Natural killer cell (primary cell): Measurements from ENCODE around the gene STARD6. TPM values are rescaled to one million over a fixed set of nuclear protein-coding genes. Genes with fewer than 3 reads are reported as not detected.
"Not testable (repeated sequence)": the region's sequence is repeated elsewhere in the genome, so short reads cannot be mapped to it uniquely, and the experiment has no call there.

Source experiments
- ATAC-seq, 3 donors: fragments of 150-1000 bp in 2 of 3; fragments of 200-7000 bp in 1 of 3; cut with Tn5 transposase; 1 replicate in 1 of 3; 2 replicates in 2 of 3; pipeline ENCODE4 v1.10.0; 2021; ENCODE audit warnings: mild to moderate bottlenecking in 2 of 3, moderate library complexity in 2 of 3
- DNase-seq, 2 donors: peaks; one replicate each; pipeline versions ENCODE4 v3.0.0 to v3.0.0-alpha.2; 2013 to 2021; ENCODE audit warnings: mixed read lengths in 1 of 2
- H3K27ac ChIP-seq: one replicate; pipeline ENCODE4 v1.5.1; 2013; ENCODE audit warnings: mild to moderate bottlenecking, low read length
- H3K27me3 ChIP-seq: one replicate; pipeline ENCODE4 v1.6.1; 2013; ENCODE audit warnings: low read length; ENCODE audit not compliant: control insufficient read depth, insufficient read depth
- H3K36me3 ChIP-seq: one replicate; pipeline ENCODE4 v1.6.1; 2013; ENCODE audit warnings: low read length; ENCODE audit not compliant: control insufficient read depth, insufficient read depth
- H3K4me1 ChIP-seq: one replicate; pipeline ENCODE4 v1.6.1; 2013; ENCODE audit warnings: low read length; ENCODE audit not compliant: control insufficient read depth, insufficient read depth
- H3K4me3 ChIP-seq: one replicate; pipeline ENCODE4 v1.5.1; 2013; ENCODE audit warnings: low read length
- H3K9me3 ChIP-seq: one replicate; pipeline ENCODE4 v1.6.1; 2013; ENCODE audit warnings: low read length; ENCODE audit not compliant: control insufficient read depth, insufficient read depth
- H3K27ac Mint-ChIP-seq, 2 donors: one replicate each; pipeline ENCODE4 v1.8.0; 2022; ENCODE audit warnings: mild to moderate bottlenecking in 2 of 2, mixed read lengths in 2 of 2, moderate library complexity in 1 of 2
- H3K27me3 Mint-ChIP-seq, 2 donors: one replicate each; pipeline ENCODE4 v1.8.0; 2022; ENCODE audit warnings: low read depth in 2 of 2, mixed read lengths in 2 of 2
- H3K36me3 Mint-ChIP-seq: one replicate; pipeline ENCODE4 v1.8.0; 2022; ENCODE audit warnings: mixed read lengths
- H3K4me1 Mint-ChIP-seq, 2 donors: one replicate each; pipeline ENCODE4 v1.8.0; 2022; ENCODE audit warnings: mixed read lengths in 2 of 2
- H3K4me3 Mint-ChIP-seq: one replicate; pipeline ENCODE4 v1.8.0; 2022; ENCODE audit warnings: mild to moderate bottlenecking, moderate library complexity, mixed read lengths
- H3K9me3 Mint-ChIP-seq, 2 donors: one replicate each; pipeline ENCODE4 v1.8.0; 2022; ENCODE audit warnings: mixed read lengths in 2 of 2
- CTCF ChIP-seq: fragments of 200-600 bp; IDR thresholded peaks from one replicate; pipeline ENCODE4 v1.8.0; 2022; ENCODE audit warnings: antibody characterized with exemption
- WGBS: methylation state at CpG from one replicate; pipeline ENCODE4 v1.1.7; 2013; ENCODE audit warnings: missing lambda C conversion rate; ENCODE audit not compliant: insufficient coverage; 5-methylcytosine and 5-hydroxymethylcytosine counted together
- intact Hi-C: fragments of 100-400 bp; cut with micrococcal nuclease; formaldehyde crosslinking; loops from one replicate; pipeline ENCODE4 v1.14.2; 2022
- total RNA-seq, 4 donors: library from RNA; stranded (reverse); fragments of 120-200 nt in 1 of 4; gene quantifications; one replicate each; pipeline versions ENCODE4 v1.2.3 to v1.2.4, GENCODE V29; 2013 to 2022

STARD6 gene
- total RNA-seq, 3 donors from 2014 or later (not counting 1 experiment from before 2014, with no cell fraction given), result not detected

GRCh38 chr18:54327818-54328217 lies 29.8 kb downstream of the STARD6 start:
- intact Hi-C loops, result no loop called here
- Histone ChIP-seq H3K4me3 (no peak overlapping the region), H3K9me3 (no peaks in the 10 kb centered on the region), H3K36me3 (no peaks in the 10 kb centered on the region), H3K27me3 (no peaks in the 10 kb centered on the region), H3K4me1 (no peaks in the 10 kb centered on the region), H3K27ac (no peak overlapping the region)
- Mint-ChIP-seq H3K27ac (no peak overlapping the region), H3K4me3 (no peak overlapping the region), H3K27me3 (peaks cover 5 to 8% of the 10 kb centered on the region in 2 donors), H3K4me1 (no peaks in the 10 kb centered on the region), H3K9me3 (no peaks in the 10 kb centered on the region), H3K36me3 (no peaks in the 10 kb centered on the region)
- no peak for DNase-seq
- ATAC-seq, result no peak
- TF ChIP-seq CTCF, result no peak
- WGBS, result 89% methylated on average over 4 of the region's 4 CpGs

- DNase-seq, result no peak
- H3K36me3 Mint-ChIP-seq, result no peaks in the 10 kb centered on the region
- H3K36me3 ChIP-seq, result no peaks in the 10 kb centered on the region
- no peak overlapping the region for H3K27ac ChIP-seq
- TF ChIP-seq CTCF, result no peak
- H3K27ac Mint-ChIP-seq, result no peak overlapping the region
- H3K27me3 ChIP-seq, result no peaks in the 10 kb centered on the region
- intact Hi-C loops, result no loop called here
- no peaks in the 10 kb centered on the region for H3K4me1 ChIP-seq
- no peak overlapping the region for H3K4me3 ChIP-seq
- no peaks in the 10 kb centered on the region for H3K9me3 ChIP-seq
- H3K4me1 Mint-ChIP-seq, result no peaks in the 10 kb centered on the region
- H3K9me3 Mint-ChIP-seq, result no peaks in the 10 kb centered on the region
- no peak for ATAC-seq
- H3K4me3 Mint-ChIP-seq, result no peak overlapping the region
- 95% methylated on average over 2 of the region's 2 CpGs for WGBS
- peaks cover 5 to 20% of the 10 kb centered on the region in 2 donors for H3K27me3 Mint-ChIP-seq
Observed at GRCh38 chr18:54323970-54324369, 33.7 kb downstream of the STARD6 start.

- Mint-ChIP-seq H3K27me3 (peaks cover 5 to 18% of the 10 kb centered on the region in 2 donors), H3K4me1 (no peaks in the 10 kb centered on the region), H3K4me3 (no peak overlapping the region), H3K36me3 (no peaks in the 10 kb centered on the region), H3K9me3 (no peaks in the 10 kb centered on the region), H3K27ac (no peak overlapping the region)
- no peak overlapping the region for H3K4me3 ChIP-seq
- no peaks in the 10 kb centered on the region for H3K27me3 ChIP-seq
- no peaks in the 10 kb centered on the region for H3K4me1 ChIP-seq
- no peaks in the 10 kb centered on the region for H3K36me3 ChIP-seq
- no peak for DNase-seq
- intact Hi-C loops, result no loop called here
- TF ChIP-seq CTCF, result no peak
- ATAC-seq, result peak in 1 of 3 donors; percentile 21
- H3K27ac ChIP-seq, result no peak overlapping the region
- no peaks in the 10 kb centered on the region for H3K9me3 ChIP-seq
Observed at GRCh38 chr18:54323561-54323960, 34.1 kb downstream of the STARD6 start.

GRCh38 chr18:54316071-54316820 lies 41.4 kb downstream of the STARD6 start:
- Histone ChIP-seq H3K4me3 (no peak overlapping the region), H3K4me1 (no peaks in the 10 kb centered on the region), H3K36me3 (no peaks in the 10 kb centered on the region), H3K27me3 (peaks cover 2% of the 10 kb centered on the region), H3K9me3 (no peaks in the 10 kb centered on the region), H3K27ac (no peak overlapping the region)
- H3K27me3 Mint-ChIP-seq, result peaks cover 20 to 53% of the 10 kb centered on the region in 2 donors
- no peak overlapping the region for H3K27ac Mint-ChIP-seq
- no peaks in the 10 kb centered on the region for H3K4me1 Mint-ChIP-seq
- intact Hi-C loops, result no loop called here
- H3K9me3 Mint-ChIP-seq, result no peaks in the 10 kb centered on the region
- no peak overlapping the region for H3K4me3 Mint-ChIP-seq
- DNase-seq, result no peak
- H3K36me3 Mint-ChIP-seq, result no peaks in the 10 kb centered on the region
- TF ChIP-seq CTCF, result no peak
- no peak for ATAC-seq

GRCh38 chr18:54309564-54309963 lies 48.1 kb downstream of the STARD6 start:
- DNase-seq, H3K4me1 ChIP-seq, H3K9me3 Mint-ChIP-seq, intact Hi-C loops, H3K27me3 ChIP-seq, H3K4me3 Mint-ChIP-seq, H3K9me3 ChIP-seq, ATAC-seq, H3K36me3 Mint-ChIP-seq, H3K4me3 ChIP-seq, H3K36me3 ChIP-seq, H3K4me1 Mint-ChIP-seq, H3K27ac Mint-ChIP-seq, H3K27ac ChIP-seq: not testable (repeated sequence)
- H3K27me3 Mint-ChIP-seq, result peaks cover 30 to 45% of the 10 kb centered on the region in 2 donors
- 93% methylated on average over 8 of the region's 8 CpGs for WGBS
